Activated T-cell treated with anti-CD3 and anti-CD28 coated beads for 4 hours (primary cell): ENCODE measurements around the gene SMARCE1.

Source experiments
- DNase-seq: peaks from one replicate; pipeline ENCODE4 v3.0.0-alpha.2; 2020

Gene SMARCE1

GRCh38 chr17:40645291-40645690 lies 2.3 kb downstream of the SMARCE1 start:
- no peak for DNase-seq

- DNase-seq: no peak
Measured at GRCh38 chr17:40637931-40638330, 9.7 kb downstream of the SMARCE1 start.

GRCh38 chr17:40633871-40634270 lies 13.7 kb downstream of the SMARCE1 start:
- DNase-seq: no peak

GRCh38 chr17:40632216-40632615 lies 15.4 kb downstream of the SMARCE1 start:
- no peak for DNase-seq

GRCh38 chr17:40629842-40630241 lies 17.8 kb downstream of the SMARCE1 start:
- no peak for DNase-seq

GRCh38 chr17:40625311-40625710 lies 22.3 kb downstream of the SMARCE1 start:
- DNase-seq: no peak

- no peak for DNase-seq
Measured at GRCh38 chr17:40623419-40624210, 24.0 kb downstream of the SMARCE1 start.

GRCh38 chr17:40622509-40622928 lies 25.1 kb downstream of the SMARCE1 start:
- no peak for DNase-seq

GRCh38 chr17:40621578-40621977 lies 26.0 kb downstream of the SMARCE1 start:
- DNase-seq: no peak

GRCh38 chr17:40621019-40621418 lies 26.6 kb downstream of the SMARCE1 start:
- no peak for DNase-seq

GRCh38 chr17:40618754-40619625 lies 28.6 kb downstream of the SMARCE1 start:
- no peak for DNase-seq

GRCh38 chr17:40617678-40618240 lies 29.9 kb downstream of the SMARCE1 start:
- no peak for DNase-seq

GRCh38 chr17:40616592-40616991 lies 31.0 kb downstream of the SMARCE1 start:
- DNase-seq: no peak

GRCh38 chr17:40615841-40616476 lies 31.7 kb downstream of the SMARCE1 start:
- no peak for DNase-seq

- no peak for DNase-seq
Measured at GRCh38 chr17:40615068-40615840, 32.4 kb downstream of the SMARCE1 start.

- no peak for DNase-seq
Measured at GRCh38 chr17:40614431-40615067, 33.1 kb downstream of the SMARCE1 start.

- DNase-seq: no peak
Measured at GRCh38 chr17:40613467-40614154, 34.0 kb downstream of the SMARCE1 start.

- no peak for DNase-seq
Measured at GRCh38 chr17:40612599-40613244, 34.9 kb downstream of the SMARCE1 start.

GRCh38 chr17:40611840-40612474 lies 35.7 kb downstream of the SMARCE1 start:
- DNase-seq: no peak

- DNase-seq: no peak
Measured at GRCh38 chr17:40610359-40610758, 37.3 kb downstream of the SMARCE1 start.
